OCI-LY7 (cell line): Measurements from ENCODE around the gene RBP3. TPM values are rescaled to one million over a fixed set of nuclear protein-coding genes. Genes with fewer than 3 reads are reported as not detected.

Source experiments
- BruUV-seq: library from RNA; stranded (reverse); fragments of 400-500 nt; replicated peaks from 2 replicates; lab custom pipeline; 2021; lab: Mats Ljungman, UMichigan
- CTCF ChIA-PET: fragments of 300-600 bp; sonication (Branson Sonifier 250); formaldehyde crosslinking; loops from one replicate; lab custom pipeline; 2022; ENCODE audit warnings: antibody characterized with exemption; ENCODE audit not compliant: unreplicated experiment; lab: Charles Lee
- POLR2A ChIA-PET: fragments of 300-600 bp; sonication (Branson Sonifier 250); formaldehyde crosslinking; loops from one replicate; lab custom pipeline; 2022; ENCODE audit warnings: antibody characterized with exemption; lab: Charles Lee
- DNase-seq: peaks from one replicate; pipeline ENCODE4 v3.0.0-alpha.2; 2015; ENCODE audit warnings: low spot score
- H2AFZ ChIP-seq: fragments of 200-600 bp; sonication (generic), shearing (Covaris generic); 2 replicates; pipeline ENCODE4 v1.6.1; 2014; ENCODE audit warnings: mild to moderate bottlenecking, antibody characterized with exemption, low read length, moderate library complexity
- H3K27ac ChIP-seq: fragments of 200-600 bp; sonication (generic); 2 replicates; pipeline ENCODE4 v1.5.1; 2014; ENCODE audit warnings: mixed run types, low read depth, mild to moderate bottlenecking, moderate library complexity, low read length, inconsistent platforms; ENCODE audit not compliant: poor library complexity, severe bottlenecking
- H3K36me3 ChIP-seq: fragments of 200-600 bp; sonication (generic); 2 replicates; pipeline ENCODE4 v1.6.1; 2014; ENCODE audit warnings: mild to moderate bottlenecking, antibody characterized with exemption, low read length, moderate library complexity, mixed read lengths; ENCODE audit not compliant: insufficient read depth
- H3K4me1 ChIP-seq: fragments of 200-600 bp; sonication (generic); 2 replicates; pipeline ENCODE4 v1.5.1; 2014; ENCODE audit warnings: mild to moderate bottlenecking, low read length; ENCODE audit not compliant: insufficient read depth, poor library complexity, severe bottlenecking
- H3K4me2 ChIP-seq: fragments of 200-600 bp; sonication (generic); 2 replicates; pipeline ENCODE4 v1.6.1; 2014; ENCODE audit warnings: mild to moderate bottlenecking, low read length
- H3K4me3 ChIP-seq: fragments of 200-600 bp; sonication (generic); 2 replicates; pipeline ENCODE4 v1.5.1; 2014; ENCODE audit warnings: mild to moderate bottlenecking, low read depth, low read length; ENCODE audit not compliant: poor library complexity, severe bottlenecking
- H3K79me2 ChIP-seq: fragments of 200-600 bp; sonication (generic); 2 replicates; pipeline ENCODE4 v1.6.1; 2016; ENCODE audit warnings: low read depth, mild to moderate bottlenecking, low read length, moderate library complexity, mixed read lengths; ENCODE audit not compliant: insufficient read depth
- H3K9me2 ChIP-seq: fragments of 200-600 bp; sonication (generic); 2 replicates; pipeline ENCODE4 v1.6.1; 2016; ENCODE audit warnings: mild to moderate bottlenecking, low read length, mixed read lengths; ENCODE audit not compliant: insufficient read depth
- H3K9me3 ChIP-seq: fragments of 200-600 bp; sonication (generic); 2 replicates; pipeline ENCODE4 v1.6.1; 2014; ENCODE audit warnings: mild to moderate bottlenecking, mixed run types, low read length, mixed read lengths
- H4K20me1 ChIP-seq: fragments of 200-600 bp; sonication (generic); 2 replicates; pipeline ENCODE4 v1.6.1; 2014; ENCODE audit warnings: mild to moderate bottlenecking, antibody characterized with exemption, low read length, moderate library complexity, mixed read lengths; ENCODE audit not compliant: insufficient read depth
- CTCF ChIP-seq: fragments of 200-600 bp; sonication (generic); conservative IDR thresholded peaks from 2 replicates; pipeline ENCODE4 v1.5.1; 2014; ENCODE audit warnings: mild to moderate bottlenecking, antibody characterized with exemption, low read length, moderate library complexity, mixed read lengths
- EZH2phosphoT487 ChIP-seq: fragments of 200-600 bp; sonication (generic); IDR thresholded peaks from 2 replicates; pipeline ENCODE4 v1.6.1; 2018; ENCODE audit warnings: low read depth, borderline replicate concordance, mild to moderate bottlenecking, mixed run types, antibody characterized with exemption, low read length, moderate library complexity, mixed read lengths
- intact Hi-C: fragments of 100-400 bp; cut with micrococcal nuclease; formaldehyde crosslinking; loops from one replicate; pipeline ENCODE4 v1.10.0; 2022; ENCODE audit not compliant: unreplicated experiment
- total RNA-seq, 2 experiments: library from RNA; depleted of rRNA in 1 of 2; stranded (reverse); fragments of >200 nt in 1 of 2; shearing (Covaris generic) in 1 of 2; gene quantifications; 2 replicates each; pipeline ENCODE4 v1.2.3, GENCODE V29; 2014 to 2022

The RBP3 gene
- total RNA-seq, 2 experiments from 2014 or later, result not detected

- BruUV-seq, result no TSS peak
- no peaks in the 10 kb centered on the region for H4K20me1 ChIP-seq
- intact Hi-C loops, result loop anchor here (10.0 kb wide), 1 partner anchor 60 kb away; no protein-coding TSS in a partner anchor
- no peak for DNase-seq
- no peak overlapping the region for H3K4me3 ChIP-seq
- no peak overlapping the region for H3K27ac ChIP-seq
- ChIA-PET POLR2A (no interaction called here), CTCF (interaction anchor here (0.6 kb wide), 1 partner anchor 13 kb away, joined by 3 read pairs; no protein-coding TSS in a partner anchor)
- no peaks in the 10 kb centered on the region for H3K36me3 ChIP-seq
- no peak for TF ChIP-seq EZH2phosphoT487
- no peak for TF ChIP-seq CTCF
- no peaks in the 10 kb centered on the region for H3K4me1 ChIP-seq
- no peak overlapping the region for H2AFZ ChIP-seq
- H3K9me3 ChIP-seq, result no peaks in the 10 kb centered on the region
- no peaks in the 10 kb centered on the region for H3K9me2 ChIP-seq
- no peak overlapping the region for H3K4me2 ChIP-seq
- no peaks in the 10 kb centered on the region for H3K79me2 ChIP-seq
These were observed 26.7 kb downstream of the RBP3 start for GRCh38 chr10:47374611-47375536.

- BruUV-seq, result no TSS peak
- CTCF ChIA-PET, result no interaction called here
- Histone ChIP-seq H3K4me1 (no peaks in the 10 kb centered on the region), H3K79me2 (no peaks in the 10 kb centered on the region), H3K4me2 (no peak overlapping the region), H3K4me3 (no peak overlapping the region), H3K27ac (no peak overlapping the region), H4K20me1 (no peaks in the 10 kb centered on the region), H3K9me2 (no peaks in the 10 kb centered on the region), H3K36me3 (no peaks in the 10 kb centered on the region), H2AFZ (no peak overlapping the region), H3K9me3 (no peaks in the 10 kb centered on the region)
- no peak for TF ChIP-seq EZH2phosphoT487
- TF ChIP-seq CTCF, result no peak
- DNase-seq, result no peak
- intact Hi-C loops, result loop anchor here (10.0 kb wide), 1 partner anchor 62 kb away; no protein-coding TSS in a partner anchor
- POLR2A ChIA-PET, result no interaction called here
These were observed 28.5 kb downstream of the RBP3 start for GRCh38 chr10:47376522-47377220.
